ES-I3 (cell line): ENCODE measurements around the gene ENPP7.

Experiments used
- H3K36me3 ChIP-seq: 2 replicates; pipeline ENCODE4 v1.6.1; 2013; ENCODE audit warnings: mild to moderate bottlenecking, low read length, control low read depth, moderate library complexity; ENCODE audit not compliant: insufficient read depth
- H3K4me1 ChIP-seq: 2 replicates; pipeline ENCODE4 v1.6.1; 2013; ENCODE audit warnings: mild to moderate bottlenecking, control low read depth, low read length; ENCODE audit not compliant: insufficient read depth
- H3K9ac ChIP-seq: 2 replicates; pipeline ENCODE4 v1.6.1; 2013; ENCODE audit warnings: low read depth, mild to moderate bottlenecking, low read length, moderate library complexity
- H3K9me3 ChIP-seq: 2 replicates; pipeline ENCODE4 v1.6.1; 2013; ENCODE audit warnings: mild to moderate bottlenecking, low read length, moderate library complexity; ENCODE audit not compliant: control insufficient read depth, insufficient read depth

The ENPP7 gene

GRCh38 chr17:79733692-79734070, 2.9 kb downstream of the ENPP7 start:
- no peaks in the 10 kb centered on the region; the same call in 1 of the 2 replicates for H3K4me1 ChIP-seq
- H3K9ac ChIP-seq = no peak overlapping the region

DNA sequence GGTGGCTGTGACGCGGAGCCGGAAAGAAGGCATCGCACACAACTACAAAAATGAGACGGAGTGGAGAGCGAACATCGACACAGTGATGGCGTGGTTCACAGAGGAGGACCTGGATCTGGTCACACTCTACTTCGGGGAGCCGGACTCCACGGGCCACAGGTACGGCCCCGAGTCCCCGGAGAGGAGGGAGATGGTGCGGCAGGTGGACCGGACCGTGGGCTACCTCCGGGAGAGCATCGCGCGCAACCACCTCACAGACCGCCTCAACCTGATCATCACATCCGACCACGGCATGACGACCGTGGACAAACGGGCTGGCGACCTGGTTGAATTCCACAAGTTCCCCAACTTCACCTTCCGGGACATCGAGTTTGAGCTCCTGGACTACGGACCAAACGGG, 4.4 kb downstream of the ENPP7 start:
- no peaks in the 10 kb centered on the region for H3K9me3 ChIP-seq
- H3K4me1 ChIP-seq = no peaks in the 10 kb centered on the region
- no peaks in the 10 kb centered on the region for H3K36me3 ChIP-seq
- H3K9ac ChIP-seq = no peak overlapping the region

More at GRCh38 chr17:79733692-79734070, 2.9 kb downstream of the ENPP7 start:
- Histone ChIP-seq H3K36me3 (no peaks in the 10 kb centered on the region), H3K9me3 (no peaks in the 10 kb centered on the region)

- no peak overlapping the region for H3K9ac ChIP-seq
- no peaks in the 10 kb centered on the region for H3K9me3 ChIP-seq
- H3K4me1 ChIP-seq = no peaks in the 10 kb centered on the region; the same call in 1 of the 2 replicates
- H3K36me3 ChIP-seq = no peaks in the 10 kb centered on the region
Observed at GRCh38 chr17:79737046-79737921, 6.5 kb downstream of the ENPP7 start.

DNA sequence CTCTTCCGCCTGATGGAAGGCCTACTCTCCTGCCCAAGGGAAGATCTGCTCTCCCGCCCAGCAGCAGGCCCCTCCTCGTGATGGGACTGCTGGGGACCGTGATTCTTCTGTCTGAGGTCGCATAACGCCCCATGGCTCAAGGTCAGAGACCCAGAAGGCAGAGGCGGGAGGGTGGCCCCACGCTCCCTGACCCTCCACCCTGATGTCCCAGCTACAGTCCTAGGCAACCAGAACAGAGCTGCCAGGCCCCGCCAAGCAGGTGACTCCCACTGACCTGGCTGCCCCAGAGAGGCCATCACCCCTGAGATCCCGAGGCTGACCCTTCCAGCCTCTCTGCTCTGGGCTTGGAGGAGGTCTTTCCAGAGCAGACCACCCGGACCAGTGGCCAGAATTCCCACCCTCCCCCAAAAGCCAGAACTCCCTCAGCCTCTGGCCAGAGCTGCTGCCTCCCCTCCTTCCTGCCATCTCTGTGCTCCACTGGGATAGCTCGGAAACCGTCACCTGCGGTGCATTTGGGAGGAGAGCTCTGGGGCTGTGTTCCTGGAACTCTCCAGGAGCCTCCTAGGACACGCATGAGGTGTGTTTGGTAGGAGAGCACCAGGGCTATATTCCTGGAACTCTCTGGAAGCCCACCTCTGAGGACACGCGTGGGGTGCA, 7.3 kb downstream of the ENPP7 start:
- H3K9me3 ChIP-seq = no peaks in the 10 kb centered on the region
- no peaks in the 10 kb centered on the region; the same call in 1 of the 2 replicates for H3K4me1 ChIP-seq
- H3K36me3 ChIP-seq = no peaks in the 10 kb centered on the region
- no peak overlapping the region for H3K9ac ChIP-seq

GRCh38 chr17:79738643-79739042, 7.9 kb downstream of the ENPP7 start:
- Histone ChIP-seq H3K36me3 (no peaks in the 10 kb centered on the region), H3K9me3 (no peaks in the 10 kb centered on the region), H3K4me1 (no peaks in the 10 kb centered on the region; the same call in 1 of the 2 replicates), H3K9ac (no peak overlapping the region)

- H3K4me1 ChIP-seq = no peaks in the 10 kb centered on the region; the same call in 1 of the 2 replicates
- H3K9me3 ChIP-seq = no peaks in the 10 kb centered on the region
- H3K9ac ChIP-seq = no peak overlapping the region
- H3K36me3 ChIP-seq = no peaks in the 10 kb centered on the region
Observed at GRCh38 chr17:79739148-79740062, 8.7 kb downstream of the ENPP7 start.

DNA sequence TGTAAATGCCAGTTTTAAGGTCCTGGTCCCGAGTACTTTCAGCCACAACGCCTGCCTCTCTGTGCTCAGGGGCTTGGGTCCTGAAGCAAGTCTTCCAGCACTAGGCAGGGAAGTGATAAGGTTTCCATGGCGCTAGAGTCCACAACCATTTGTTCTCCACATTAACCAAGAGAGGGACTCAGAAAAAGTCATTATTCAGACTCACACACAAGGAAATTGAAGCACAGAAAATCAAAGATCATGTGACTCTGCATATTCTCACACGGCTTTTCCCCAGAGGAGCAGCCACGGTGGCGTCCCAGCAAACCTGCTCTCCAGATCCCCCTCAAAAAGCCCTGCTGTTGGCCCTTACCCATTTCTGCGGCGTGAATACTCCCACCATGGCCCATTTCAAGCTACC, 9.7 kb downstream of the ENPP7 start:
- no peaks in the 10 kb centered on the region for H3K36me3 ChIP-seq
- no peaks in the 10 kb centered on the region; the same call in 1 of the 2 replicates for H3K4me1 ChIP-seq
- no peaks in the 10 kb centered on the region for H3K9me3 ChIP-seq
- no peak overlapping the region for H3K9ac ChIP-seq

DNA sequence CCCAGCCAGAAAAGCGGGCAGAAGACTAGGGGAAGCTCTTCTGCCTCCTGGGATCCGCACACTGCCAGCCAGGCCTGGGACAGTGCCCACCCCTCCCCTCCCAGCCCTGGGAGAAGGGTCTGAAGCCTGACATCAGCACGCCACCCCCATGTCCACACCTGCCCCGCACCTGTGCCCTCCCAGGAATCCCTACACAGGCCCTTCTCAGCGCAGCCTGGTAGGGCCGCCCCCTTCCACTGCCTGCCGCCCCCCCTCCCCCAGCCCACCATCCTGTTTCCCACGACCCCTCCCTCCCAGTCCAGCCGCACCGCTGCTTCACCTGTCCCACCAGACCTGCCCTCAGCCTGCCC, 10.6 kb downstream of the ENPP7 start:
- Histone ChIP-seq H3K9me3 (no peaks in the 10 kb centered on the region), H3K9ac (peak overlapping the region; percentile 50; the same call in 1 of the 2 replicates), H3K4me1 (no peaks in the 10 kb centered on the region; the same call in 1 of the 2 replicates), H3K36me3 (no peaks in the 10 kb centered on the region)

- no peaks in the 10 kb centered on the region; the same call in 1 of the 2 replicates for H3K4me1 ChIP-seq
- H3K9ac ChIP-seq = peak overlapping the region; percentile 50; the same call in 1 of the 2 replicates
- no peaks in the 10 kb centered on the region for H3K9me3 ChIP-seq
- no peaks in the 10 kb centered on the region for H3K36me3 ChIP-seq
Observed at GRCh38 chr17:79741751-79742588, 11.2 kb downstream of the ENPP7 start.

- no peaks in the 10 kb centered on the region for H3K36me3 ChIP-seq
- no peak overlapping the region for H3K9ac ChIP-seq
- no peaks in the 10 kb centered on the region; the same call in 1 of the 2 replicates for H3K4me1 ChIP-seq
- no peaks in the 10 kb centered on the region for H3K9me3 ChIP-seq
Observed at GRCh38 chr17:79742589-79742918, 11.8 kb downstream of the ENPP7 start.

GRCh38 chr17:79742951-79743476, 12.3 kb downstream of the ENPP7 start:
- no peaks in the 10 kb centered on the region; the same call in 1 of the 2 replicates for H3K4me1 ChIP-seq
- H3K36me3 ChIP-seq = no peaks in the 10 kb centered on the region
- H3K9me3 ChIP-seq = no peaks in the 10 kb centered on the region
- H3K9ac ChIP-seq = no peak overlapping the region

DNA sequence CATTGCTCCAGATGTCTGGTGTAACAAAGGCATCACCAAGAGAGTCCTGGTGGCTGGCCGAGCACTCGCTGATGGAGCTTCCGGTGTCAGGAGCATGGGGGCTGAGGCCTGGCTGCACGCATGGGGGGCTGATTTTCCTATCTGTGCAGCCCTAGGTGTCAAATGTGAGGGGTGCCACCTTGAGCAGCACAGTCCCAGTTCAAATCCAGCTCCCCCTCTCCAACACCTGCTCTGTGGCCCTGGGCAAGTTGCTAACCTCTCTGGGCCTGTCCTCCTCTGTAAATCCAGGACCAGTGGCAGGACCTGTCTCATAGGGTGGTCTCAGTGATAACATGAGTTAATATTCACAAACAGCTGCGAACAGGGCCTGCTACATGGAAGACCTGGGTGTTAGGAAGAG, 12.9 kb downstream of the ENPP7 start:
- no peaks in the 10 kb centered on the region for H3K36me3 ChIP-seq
- H3K9me3 ChIP-seq = no peaks in the 10 kb centered on the region
- no peak overlapping the region for H3K9ac ChIP-seq
- H3K4me1 ChIP-seq = no peaks in the 10 kb centered on the region; the same call in 1 of the 2 replicates

GRCh38 chr17:79745641-79746105, 14.9 kb downstream of the ENPP7 start:
- Histone ChIP-seq H3K9me3 (no peaks in the 10 kb centered on the region), H3K4me1 (no peaks in the 10 kb centered on the region; the same call in 1 of the 2 replicates), H3K9ac (no peak overlapping the region), H3K36me3 (no peaks in the 10 kb centered on the region)
